ENCODE measurements around the gene ZNF771. TPM values are rescaled to one million over a fixed set of nuclear protein-coding genes. Genes with fewer than 3 reads are reported as not detected.

The ZNF771 gene
- total RNA-seq, 2 experiments from 2014 or later = 4.9 to 5.4 TPM

- no peak for DNase-seq
- Mint-ChIP-seq H3K36me3 (peaks cover 16% of the 10 kb centered on the region), H3K4me3 (no peak overlapping the region), H3K9me3 (ENCODE audit: low read depth) (no peaks in the 10 kb centered on the region), H3K27me3 (no peaks in the 10 kb centered on the region), H3K27ac (no peak overlapping the region), H3K4me1 (peaks cover 41% of the 10 kb centered on the region)
- CTCF ChIA-PET = interaction anchor here (0.9 to 1.1 kb wide), 2 partner anchors 16 to 19 kb away, joined by 3 read pairs; partner anchors contain the start of gene DCTPP1
- no peak for ATAC-seq
These were observed 6.8 kb downstream of the ZNF771 start for GRCh38 chr16:30414159-30414558.

- Mint-ChIP-seq H3K4me3 (no peak overlapping the region), H3K4me1 (peaks cover 35% of the 10 kb centered on the region), H3K27me3 (no peaks in the 10 kb centered on the region), H3K36me3 (peaks cover 20% of the 10 kb centered on the region), H3K27ac (no peak overlapping the region), H3K9me3 (ENCODE audit: low read depth) (no peaks in the 10 kb centered on the region)
- DNase-seq (no peak), ATAC-seq (no peak)
- CTCF ChIA-PET = interaction anchor here (0.8 to 1.7 kb wide), 5 partner anchors 8 to 213 kb away, joined by 3 to 6 read pairs (median 3); partner anchors contain the start of genes DCTPP1 and ZNF771
These were observed 8.7 kb downstream of the ZNF771 start for GRCh38 chr16:30416047-30416603.

- peaks cover 24% of the 10 kb centered on the region for H3K36me3 Mint-ChIP-seq
- no peak for DNase-seq
- peak overlapping the region; percentile 46 for H3K4me3 Mint-ChIP-seq
- H3K27ac Mint-ChIP-seq = peak overlapping the region; percentile 14
- CTCF ChIA-PET = interaction anchor here (0.7 to 3.8 kb wide), 19 partner anchors 7 to 325 kb away, joined by 3 to 33 read pairs (median 5); partner anchors contain the start of genes DCTPP1, PRR14, SEPTIN1 and TBC1D10B
- ATAC-seq = no peak
- peaks cover 36% of the 10 kb centered on the region for H3K4me1 Mint-ChIP-seq
- H3K27me3 Mint-ChIP-seq = no peaks in the 10 kb centered on the region
- H3K9me3 Mint-ChIP-seq (ENCODE audit: low read depth) = no peaks in the 10 kb centered on the region
These were observed 9.5 kb downstream of the ZNF771 start for GRCh38 chr16:30416624-30417528.

- Mint-ChIP-seq H3K4me3 (peak overlapping the region; percentile 64), H3K4me1 (peaks cover 31% of the 10 kb centered on the region), H3K27me3 (no peaks in the 10 kb centered on the region), H3K9me3 (ENCODE audit: low read depth) (no peaks in the 10 kb centered on the region), H3K36me3 (peaks cover 24% of the 10 kb centered on the region), H3K27ac (peak overlapping the region; percentile 48)
- peak; percentile 91 for ATAC-seq
- CTCF ChIA-PET = interaction anchor here (0.6 to 3.8 kb wide), 22 partner anchors 8 to 326 kb away, joined by 3 to 33 read pairs (median 5); partner anchors contain the start of genes DCTPP1, PRR14, SEPTIN1 and TBC1D10B
- DNase-seq = peak; percentile 93
These were observed 10.3 kb downstream of the ZNF771 start for GRCh38 chr16:30417529-30418349.

- DNase-seq (no peak), ATAC-seq (no peak)
- H3K4me1 Mint-ChIP-seq = peaks cover 30% of the 10 kb centered on the region
- H3K4me3 Mint-ChIP-seq = peak overlapping the region; percentile 52
- CTCF ChIA-PET = interaction anchor here (0.6 to 3.8 kb wide), 21 partner anchors 9 to 327 kb away, joined by 3 to 33 read pairs (median 5); partner anchors contain the start of genes DCTPP1, PRR14, SEPTIN1 and TBC1D10B
- no peaks in the 10 kb centered on the region for H3K27me3 Mint-ChIP-seq
- no peaks in the 10 kb centered on the region for H3K9me3 Mint-ChIP-seq (ENCODE audit: low read depth)
- peak overlapping the region; percentile 73 for H3K27ac Mint-ChIP-seq
- peaks cover 25% of the 10 kb centered on the region for H3K36me3 Mint-ChIP-seq
These were observed 11.2 kb downstream of the ZNF771 start for GRCh38 chr16:30418350-30419181.

- Mint-ChIP-seq H3K36me3 (peaks cover 34% of the 10 kb centered on the region), H3K4me1 (peaks cover 24% of the 10 kb centered on the region), H3K9me3 (ENCODE audit: low read depth) (no peaks in the 10 kb centered on the region), H3K27me3 (no peaks in the 10 kb centered on the region), H3K4me3 (no peak overlapping the region), H3K27ac (no peak overlapping the region)
- ATAC-seq = no peak
- CTCF ChIA-PET = interaction anchor here (1.5 to 3.8 kb wide), 2 partner anchors 12 to 194 kb away, joined by 3 to 32 read pairs; no protein-coding TSS in a partner anchor
- DNase-seq = no peak
These were observed 13.6 kb downstream of the ZNF771 start for GRCh38 chr16:30421010-30421409.

GRCh38 chr16:30428055-30428454, 20.6 kb downstream of the ZNF771 start:
- ATAC-seq (no peak), DNase-seq (no peak)
- peaks cover 25% of the 10 kb centered on the region for H3K4me1 Mint-ChIP-seq
- H3K27ac Mint-ChIP-seq = peak overlapping the region; percentile 39
- peaks cover 29% of the 10 kb centered on the region for H3K36me3 Mint-ChIP-seq
- H3K9me3 Mint-ChIP-seq (ENCODE audit: low read depth) = no peaks in the 10 kb centered on the region
- CTCF ChIA-PET = interaction anchor here (1.7 kb wide), 1 partner anchor 168 kb away, joined by 4 read pairs; no protein-coding TSS in a partner anchor
- H3K4me3 Mint-ChIP-seq = no peak overlapping the region
- no peaks in the 10 kb centered on the region for H3K27me3 Mint-ChIP-seq

- Mint-ChIP-seq H3K27me3 (no peaks in the 10 kb centered on the region), H3K27ac (no peak overlapping the region), H3K9me3 (ENCODE audit: low read depth) (no peaks in the 10 kb centered on the region), H3K4me1 (peaks cover 33% of the 10 kb centered on the region), H3K36me3 (peaks cover 21% of the 10 kb centered on the region), H3K4me3 (no peak overlapping the region)
- CTCF ChIA-PET = interaction anchor here (0.6 to 3.0 kb wide), 66 partner anchors 8 to 374 kb away, joined by 3 to 33 read pairs (median 4); partner anchors contain the start of genes FBRS, ITGAL, PRR14 and SEPHS2
- ATAC-seq = no peak
- DNase-seq = no peak
These were observed 21.9 kb downstream of the ZNF771 start for GRCh38 chr16:30429418-30429677.

- Mint-ChIP-seq H3K27ac (no peak within 1 kb of the TSS), H3K9me3 (ENCODE audit: low read depth) (no peaks in the 10 kb centered on the region), H3K27me3 (no peaks in the 10 kb centered on the region), H3K36me3 (peaks cover 17% of the 10 kb centered on the region), H3K4me3 (no peak within 1 kb of the TSS), H3K4me1 (peaks cover 38% of the 10 kb centered on the region)
- DNase-seq (peak; percentile 99), ATAC-seq (peak; percentile 98)
- CTCF ChIA-PET = interaction anchor here (0.6 to 3.0 kb wide), 68 partner anchors 8 to 375 kb away, joined by 3 to 33 read pairs (median 4); partner anchors contain the start of genes FBRS, ITGAL, PRR14 and SEPHS2
These were observed 22.4 kb downstream of the ZNF771 start, which contains the start of gene DCTPP1 for GRCh38 chr16:30429678-30430427. TSS of gene DCTPP1 (minus strand) at chr16:30430030. CDS start at chr16:30429980, 50 bp downstream.

- Mint-ChIP-seq H3K4me1 (peaks cover 41% of the 10 kb centered on the region), H3K27ac (no peak overlapping the region), H3K4me3 (no peak overlapping the region), H3K9me3 (ENCODE audit: low read depth) (no peaks in the 10 kb centered on the region), H3K27me3 (no peaks in the 10 kb centered on the region), H3K36me3 (peaks cover 17% of the 10 kb centered on the region)
- no peak for DNase-seq
- ATAC-seq = peak; percentile 18
- CTCF ChIA-PET = interaction anchor here (0.6 to 3.0 kb wide), 51 partner anchors 9 to 338 kb away, joined by 3 to 33 read pairs (median 6); partner anchors contain the start of genes FBRS, ITGAL, PRR14 and SEPHS2
These were observed 23.1 kb downstream of the ZNF771 start for GRCh38 chr16:30430428-30430970.

- Mint-ChIP-seq H3K4me3 (no peak overlapping the region), H3K27me3 (no peaks in the 10 kb centered on the region), H3K27ac (peak overlapping the region; percentile 1), H3K36me3 (no peaks in the 10 kb centered on the region), H3K9me3 (ENCODE audit: low read depth) (no peaks in the 10 kb centered on the region), H3K4me1 (peaks cover 17% of the 10 kb centered on the region)
- ATAC-seq (no peak), DNase-seq (peak; percentile 60)
- CTCF ChIA-PET = interaction anchor here (0.6 to 2.5 kb wide), 4 partner anchors 15 to 163 kb away, joined by 3 to 9 read pairs (median 4); no protein-coding TSS in a partner anchor
These were observed 27.4 kb downstream of the ZNF771 start for GRCh38 chr16:30434852-30435251.

Measured in activated CD8-positive, alpha-beta memory T cell treated with anti-CD3 and anti-CD28 coated beads, Interleukin-2, amount 10 ng/mL, durations not matched to agents 7 days and 5 days (primary cell).